Transverse colon (tissue), 4 donors: Measurements from ENCODE around the gene HCST.

Experiments
- CTCF ChIP-seq, 5 experiments: fragments of 200-600 bp in 3 of 5; fragments of 450-650 bp in 2 of 5; sonication (generic) in 3 of 5; IDR thresholded peaks; 1 replicate in 2 of 5; 2 replicates in 3 of 5; pipeline ENCODE4 v1.5.1; 2016 to 2017; ENCODE audit warnings: antibody characterized with exemption in 5 of 5, inconsistent platforms in 3 of 5, mild to moderate bottlenecking in 2 of 5, moderate library complexity in 1 of 5
- EP300 ChIP-seq: sonication (generic); formaldehyde crosslinking; IDR thresholded peaks from one replicate; pipeline ENCODE4 v1.6.1; 2017; ENCODE audit warnings: antibody characterized with exemption, low read depth
- POLR2A ChIP-seq: fragments of 450-650 bp; IDR thresholded peaks from one replicate; pipeline ENCODE4 v1.6.1; 2016; ENCODE audit warnings: antibody characterized with exemption, mild to moderate bottlenecking, moderate library complexity
- POLR2AphosphoS5 ChIP-seq, 3 donors: sonication (generic); formaldehyde crosslinking; IDR thresholded peaks; one replicate each; pipeline ENCODE4 v1.6.1; 2016; ENCODE audit warnings: antibody characterized with exemption in 3 of 3

GRCh38 chr19:35862528-35862927, 39.8 kb upstream of the HCST start:
- no peak for TF ChIP-seq EP300
- TF ChIP-seq CTCF (IDR thresholded peaks at IDR 0.05): no peak
- no peak for TF ChIP-seq POLR2A
- TF ChIP-seq POLR2AphosphoS5 (IDR thresholded peaks at IDR 0.05): no peak
